ENCODE data around the gene SEPTIN10. TPM values are rescaled to one million over a fixed set of nuclear protein-coding genes. Genes with fewer than 3 reads are reported as not detected.

SEPTIN10 gene
- total RNA-seq, 2 donors from 2014 or later = 41.5 to 69.8 TPM

- Histone ChIP-seq H3K4me3 (no peak overlapping the region), H3K9ac (ENCODE audit: low read depth in 2 of 2, low read length in 2 of 2) (no peak overlapping the region), H3K36me3 (no peaks in the 10 kb centered on the region), H3K4me1 (peaks cover 3% of the 10 kb centered on the region), H3K27me3 (no peaks in the 10 kb centered on the region), H3K9me3 (no peaks in the 10 kb centered on the region), H3K27ac (no peak overlapping the region)
- no peak for TF ChIP-seq CTCF (IDR thresholded peaks at IDR 0.05)
- no peak for DNase-seq
- intact Hi-C loops (cut with DNase I) = no loop called here
Measured at GRCh38 chr2:109619032-109619615, 5.4 kb upstream of the SEPTIN10 start.

GRCh38 chr2:109616184-109616583, 2.4 kb upstream of the SEPTIN10 start:
- DNase-seq = no peak
- Histone ChIP-seq H3K4me3 (peak overlapping the region; percentile 64), H3K9ac (ENCODE audit: low read depth in 2 of 2, low read length in 2 of 2) (peak overlapping the region in 1 of 2 donors; percentile 89), H3K27ac (peak overlapping the region; percentile 94), H3K4me1 (peaks cover 3% of the 10 kb centered on the region), H3K9me3 (no peaks in the 10 kb centered on the region), H3K27me3 (no peaks in the 10 kb centered on the region), H3K36me3 (no peaks in the 10 kb centered on the region)
- TF ChIP-seq CTCF (IDR thresholded peaks at IDR 0.05) = no peak
- intact Hi-C loops (cut with DNase I) = no loop called here

GRCh38 chr2:109615637-109616144, 1.9 kb upstream of the SEPTIN10 start:
- H3K4me1 ChIP-seq = peaks cover 3% of the 10 kb centered on the region
- DNase-seq = peak; percentile 80
- H3K27ac ChIP-seq = peak overlapping the region; percentile 94

GRCh38 chr2:109614715-109615636, 1.2 kb upstream of the SEPTIN10 start:
- H3K27ac ChIP-seq = peak overlapping the region; percentile 94
- intact Hi-C loops (cut with DNase I) = loop anchor here (5.0 kb wide), 1 partner anchor 102 kb away; no protein-coding TSS in a partner anchor
- peak overlapping the region; percentile 85 to 89 for H3K9ac ChIP-seq (ENCODE audit: low read depth in 2 of 2, low read length in 2 of 2)
- H3K27me3 ChIP-seq = no peaks in the 10 kb centered on the region
- H3K9me3 ChIP-seq = no peaks in the 10 kb centered on the region
- H3K4me3 ChIP-seq = peak overlapping the region; percentile 64
- H3K36me3 ChIP-seq = no peaks in the 10 kb centered on the region
- peaks cover 3% of the 10 kb centered on the region for H3K4me1 ChIP-seq
- no peak for TF ChIP-seq CTCF (IDR thresholded peaks at IDR 0.05)
- DNase-seq = peak; percentile 47

More at GRCh38 chr2:109615637-109616144, 1.9 kb upstream of the SEPTIN10 start:
- peak overlapping the region; percentile 64 for H3K4me3 ChIP-seq
- no peaks in the 10 kb centered on the region for H3K27me3 ChIP-seq
- no peak for TF ChIP-seq CTCF (IDR thresholded peaks at IDR 0.05)
- intact Hi-C loops (cut with DNase I) = no loop called here
- H3K36me3 ChIP-seq = no peaks in the 10 kb centered on the region
- H3K9me3 ChIP-seq = no peaks in the 10 kb centered on the region
- peak overlapping the region; percentile 85 to 89 for H3K9ac ChIP-seq (ENCODE audit: low read depth in 2 of 2, low read length in 2 of 2)

- Histone ChIP-seq H3K4me1 (peaks cover 3% of the 10 kb centered on the region), H3K9ac (ENCODE audit: low read depth in 2 of 2, low read length in 2 of 2) (peak overlapping the region; percentile 86 to 91), H3K27ac (peak overlapping the region; percentile 94), H3K27me3 (no peaks in the 10 kb centered on the region), H3K36me3 (no peaks in the 10 kb centered on the region), H3K9me3 (no peaks in the 10 kb centered on the region), H3K4me3 (peak overlapping the region; percentile 64)
- intact Hi-C loops (cut with DNase I) = loop anchor here (5.0 kb wide), 1 partner anchor 104 kb away; no protein-coding TSS in a partner anchor
- peak; percentile 58 for DNase-seq
- TF ChIP-seq CTCF (IDR thresholded peaks at IDR 0.05) = no peak
Measured at GRCh38 chr2:109613081-109613921, 465 bp downstream of the SEPTIN10 start.

Measured in colonic mucosa (tissue), 4 donors.